GM23338 (cell line): ENCODE results near the gene GGNBP2. TPM values are rescaled to one million over a fixed set of nuclear protein-coding genes. Genes with fewer than 3 reads are reported as not detected.

Source experiments
- ATAC-seq: fragments of 200-7000 bp; cut with Tn5 transposase; 3 replicates; pipeline ENCODE4 v1.9.1; 2020
- DNase-seq: peaks from one replicate; pipeline ENCODE4 v3.0.0-alpha.2; 2015; ENCODE audit warnings: low spot score
- H2AFZ ChIP-seq: fragments of 200-600 bp; sonication (generic); 2 replicates; pipeline ENCODE4 v1.8.0; 2016; ENCODE audit warnings: antibody characterized with exemption, mild to moderate bottlenecking, moderate library complexity
- H3F3A ChIP-seq: fragments of 200-600 bp; sonication (generic); replicated peaks from 2 replicates; pipeline ENCODE4 v1.8.0; 2017; ENCODE audit warnings: antibody characterized with exemption, mixed run types, low read depth
- H3K27ac ChIP-seq: fragments of 200-600 bp; sonication (generic); 2 replicates; pipeline ENCODE4 v1.6.1; 2016; ENCODE audit warnings: low read depth
- H3K27me3 ChIP-seq: fragments of 200-600 bp; sonication (generic); 2 replicates; pipeline ENCODE4 v1.8.0; 2016; ENCODE audit warnings: mild to moderate bottlenecking, mixed run types, moderate library complexity; ENCODE audit not compliant: insufficient read depth
- H3K36me3 ChIP-seq: fragments of 200-600 bp; sonication (generic); 2 replicates; pipeline ENCODE4 v1.8.0; 2016; ENCODE audit warnings: mild to moderate bottlenecking; ENCODE audit not compliant: insufficient read depth
- H3K4me1 ChIP-seq: fragments of 200-600 bp; sonication (generic); 2 replicates; pipeline ENCODE4 v1.8.0; 2016; ENCODE audit warnings: mild to moderate bottlenecking, moderate library complexity; ENCODE audit not compliant: insufficient read depth
- H3K4me2 ChIP-seq: fragments of 200-600 bp; sonication (generic); 2 replicates; pipeline ENCODE4 v1.7.1; 2017; ENCODE audit warnings: mixed run types
- H3K4me3 ChIP-seq: fragments of 200-600 bp; sonication (generic); 2 replicates; pipeline ENCODE4 v1.6.1; 2016; ENCODE audit warnings: mixed run types
- H3K79me2 ChIP-seq: fragments of 200-600 bp; sonication (generic); replicated peaks from 2 replicates; pipeline ENCODE4 v1.8.0; 2017; ENCODE audit warnings: mild to moderate bottlenecking; ENCODE audit not compliant: insufficient read depth
- H3K9me2 ChIP-seq: fragments of 200-600 bp; sonication (generic); 2 replicates; pipeline ENCODE4 v1.8.0; 2017; ENCODE audit not compliant: insufficient read depth
- H4K20me1 ChIP-seq: fragments of 200-600 bp; sonication (generic); replicated peaks from 2 replicates; pipeline ENCODE4 v1.8.0; 2017; ENCODE audit warnings: mild to moderate bottlenecking; ENCODE audit not compliant: insufficient read depth
- H3K27ac Mint-ChIP-seq: 2 replicates; pipeline ENCODE4 v1.8.0; 2020; ENCODE audit warnings: inconsistent platforms, mild to moderate bottlenecking, moderate library complexity, mixed read lengths
- H3K27me3 Mint-ChIP-seq: 3 replicates; pipeline ENCODE4 v1.8.0; 2022; ENCODE audit warnings: low read depth, mild to moderate bottlenecking, moderate library complexity, mixed read lengths, inconsistent platforms; ENCODE audit not compliant: insufficient read depth, poor library complexity
- H3K36me3 Mint-ChIP-seq: 3 replicates; pipeline ENCODE4 v1.8.0; 2021; ENCODE audit warnings: low read depth, mild to moderate bottlenecking, inconsistent platforms, moderate library complexity, mixed read lengths
- H3K4me1 Mint-ChIP-seq: 3 replicates; pipeline ENCODE4 v1.8.0; 2020; ENCODE audit warnings: mild to moderate bottlenecking, inconsistent platforms, mixed read lengths
- H3K4me3 Mint-ChIP-seq: 3 replicates; pipeline ENCODE4 v1.8.0; 2021; ENCODE audit warnings: moderate library complexity, mild to moderate bottlenecking, inconsistent platforms, mixed read lengths
- H3K9me3 Mint-ChIP-seq: 3 replicates; pipeline ENCODE4 v1.8.0; 2020; ENCODE audit warnings: moderate library complexity, mild to moderate bottlenecking, inconsistent platforms, mixed read lengths
- CREB1 ChIP-seq: fragments of 250-450 bp; sonication (Bioruptor Pico); IDR thresholded peaks from 2 replicates; pipeline ENCODE4 v1.5.0; 2020; ENCODE audit warnings: low read depth, mild to moderate bottlenecking, moderate library complexity
- POLR2AphosphoS5 ChIP-seq: IDR thresholded peaks from 2 replicates; pipeline ENCODE4 v1.6.1; 2016; ENCODE audit warnings: antibody characterized with exemption, low read depth
- REST ChIP-seq: IDR thresholded peaks from one replicate; pipeline ENCODE4 v1.6.1; 2018; ENCODE audit warnings: antibody characterized with exemption; ENCODE audit not compliant: unreplicated experiment
- STAT1 ChIP-seq: IDR thresholded peaks from one replicate; pipeline ENCODE4 v1.6.1; 2016; ENCODE audit warnings: antibody characterized with exemption; ENCODE audit not compliant: unreplicated experiment
- ZNF114 ChIP-seq: fragments of 250-450 bp; sonication (Bioruptor Pico); IDR thresholded peaks from 2 replicates; pipeline ENCODE4 v1.5.0; 2020; ENCODE audit warnings: mild to moderate bottlenecking, moderate library complexity
- ZNF331 ChIP-seq: fragments of 250-450 bp; sonication (Bioruptor Pico); IDR thresholded peaks from 2 replicates; pipeline ENCODE4 v1.5.0; 2020; ENCODE audit warnings: low read depth, mild to moderate bottlenecking, moderate library complexity
- ZNF462 ChIP-seq: fragments of 250-450 bp; sonication (Bioruptor Pico); IDR thresholded peaks from 2 replicates; pipeline ENCODE4 v1.5.0; 2020; ENCODE audit warnings: mild to moderate bottlenecking, moderate library complexity
- polyA plus RNA-seq: library from polyadenylated mRNA; unstranded; fragments of >200 nt; fragmentation: Nextera tagmentation; extraction: Ambion mirVana; gene quantifications from 2 replicates; pipeline ENCODE4 v1.2.1, GENCODE V29; 2016
- total RNA-seq: library from RNA; depleted of rRNA; stranded (reverse); fragments of >200 nt; shearing (Covaris generic); gene quantifications from 2 replicates; pipeline ENCODE4 v1.2.3, GENCODE V29; 2014

Gene GGNBP2
- total and polyA plus RNA-seq, 2 experiments from 2014 or later: 40.7 to 41.2 TPM

GRCh38 chr17:36527621-36528250, 17.0 kb upstream of the GGNBP2 start (continued):
- TF ChIP-seq REST: no peak
- no peak for TF ChIP-seq POLR2AphosphoS5
- no peak for TF ChIP-seq ZNF114 (CRISPR knock-in tag)
- TF ChIP-seq STAT1: no peak

- peaks cover 15% of the 10 kb centered on the region for H3K4me1 Mint-ChIP-seq
- no peak for DNase-seq
- peak overlapping the region; percentile 12; the same call in 1 of the 2 replicates for H3K27ac Mint-ChIP-seq
- no peaks in the 10 kb centered on the region for H3K27me3 ChIP-seq
- no peaks in the 10 kb centered on the region for H3K9me2 ChIP-seq
- peaks cover 8% of the 10 kb centered on the region for H3F3A ChIP-seq
- no peak overlapping the region; the same call in 2 of the 3 replicates for H3K4me3 Mint-ChIP-seq
- H3K79me2 ChIP-seq: peaks cover 41% of the 10 kb centered on the region
- H3K4me1 ChIP-seq: peaks cover 6% of the 10 kb centered on the region
- H3K4me2 ChIP-seq: no peak overlapping the region
- H3K9me3 Mint-ChIP-seq: no peaks in the 10 kb centered on the region
- peaks cover 26% of the 10 kb centered on the region for H4K20me1 ChIP-seq
- peaks cover 5% of the 10 kb centered on the region for H3K27me3 Mint-ChIP-seq
- no peak for TF ChIP-seq POLR2AphosphoS5
- no peak for TF ChIP-seq ZNF462 (CRISPR knock-in tag)
- no peak for TF ChIP-seq ZNF331 (CRISPR knock-in tag)
- no peak for TF ChIP-seq CREB1 (CRISPR knock-in tag)
- H3K27ac ChIP-seq: no peak overlapping the region
- ATAC-seq: no peak
- H3K4me3 ChIP-seq: no peak overlapping the region
- H3K36me3 ChIP-seq: peaks cover 71% of the 10 kb centered on the region
- H2AFZ ChIP-seq: no peak overlapping the region
- peaks cover 84% of the 10 kb centered on the region for H3K36me3 Mint-ChIP-seq
Observed at GRCh38 chr17:36529121-36529520, 15.6 kb upstream of the GGNBP2 start.
